Inferior parietal cortex (tissue), 1 donor: ENCODE data around the gene DTX1.

Source experiments
- DNase-seq: peaks from one replicate; pipeline ENCODE4 v3.0.0-alpha.2; 2016; ENCODE audit errors: extremely low spot score

DTX1 gene

GRCh38 chr12:113071135-113072112 lies 14.9 kb downstream of the DTX1 start:
- DNase-seq, result no peak

- no peak for DNase-seq
These were observed 15.6 kb downstream of the DTX1 start for GRCh38 chr12:113072136-113072535.

GRCh38 chr12:113073586-113073985 lies 17.1 kb downstream of the DTX1 start:
- DNase-seq, result no peak

- no peak for DNase-seq
These were observed 18.7 kb downstream of the DTX1 start for GRCh38 chr12:113075137-113075683.

GRCh38 chr12:113077057-113077858 lies 20.7 kb downstream of the DTX1 start:
- DNase-seq, result no peak

- no peak for DNase-seq
These were observed 21.3 kb downstream of the DTX1 start for GRCh38 chr12:113077859-113078255.

- DNase-seq, result no peak
These were observed 25.3 kb downstream of the DTX1 start for GRCh38 chr12:113081873-113082272.

GRCh38 chr12:113082486-113083148 lies 26.1 kb downstream of the DTX1 start:
- no peak for DNase-seq

- DNase-seq, result no peak
These were observed 27.4 kb downstream of the DTX1 start for GRCh38 chr12:113083863-113084435.

GRCh38 chr12:113086249-113087164 lies 30.0 kb downstream of the DTX1 start:
- DNase-seq, result no peak

GRCh38 chr12:113087193-113087592 lies 30.7 kb downstream of the DTX1 start:
- DNase-seq, result no peak

GRCh38 chr12:113088037-113088436 lies 31.5 kb downstream of the DTX1 start:
- DNase-seq, result no peak

- DNase-seq, result no peak
These were observed 32.6 kb downstream of the DTX1 start for GRCh38 chr12:113088971-113089756.

- DNase-seq, result no peak
These were observed 33.3 kb downstream of the DTX1 start for GRCh38 chr12:113089839-113090238.

GRCh38 chr12:113090740-113091139 lies 34.2 kb downstream of the DTX1 start:
- DNase-seq, result no peak

- no peak for DNase-seq
These were observed 35.0 kb downstream of the DTX1 start for GRCh38 chr12:113091506-113091905.

GRCh38 chr12:113092607-113093408 lies 36.3 kb downstream of the DTX1 start:
- no peak for DNase-seq

GRCh38 chr12:113093409-113094101 lies 37.0 kb downstream of the DTX1 start:
- DNase-seq, result no peak
